NOMO-1 treated with DMSO at 0.1 percent for 48 hours (cell line): Measurements from ENCODE around the gene EIF2S1.
"Not testable (repeated sequence)": the region's sequence is repeated elsewhere in the genome, so short reads cannot be mapped to it uniquely, and the experiment has no call there.

Experiments
- DNase-seq: peaks from one replicate; lab custom pipeline; 2025; ENCODE audit not compliant: unreplicated experiment; lab: John Stamatoyannopoulos, UW

EIF2S1 gene

DNA sequence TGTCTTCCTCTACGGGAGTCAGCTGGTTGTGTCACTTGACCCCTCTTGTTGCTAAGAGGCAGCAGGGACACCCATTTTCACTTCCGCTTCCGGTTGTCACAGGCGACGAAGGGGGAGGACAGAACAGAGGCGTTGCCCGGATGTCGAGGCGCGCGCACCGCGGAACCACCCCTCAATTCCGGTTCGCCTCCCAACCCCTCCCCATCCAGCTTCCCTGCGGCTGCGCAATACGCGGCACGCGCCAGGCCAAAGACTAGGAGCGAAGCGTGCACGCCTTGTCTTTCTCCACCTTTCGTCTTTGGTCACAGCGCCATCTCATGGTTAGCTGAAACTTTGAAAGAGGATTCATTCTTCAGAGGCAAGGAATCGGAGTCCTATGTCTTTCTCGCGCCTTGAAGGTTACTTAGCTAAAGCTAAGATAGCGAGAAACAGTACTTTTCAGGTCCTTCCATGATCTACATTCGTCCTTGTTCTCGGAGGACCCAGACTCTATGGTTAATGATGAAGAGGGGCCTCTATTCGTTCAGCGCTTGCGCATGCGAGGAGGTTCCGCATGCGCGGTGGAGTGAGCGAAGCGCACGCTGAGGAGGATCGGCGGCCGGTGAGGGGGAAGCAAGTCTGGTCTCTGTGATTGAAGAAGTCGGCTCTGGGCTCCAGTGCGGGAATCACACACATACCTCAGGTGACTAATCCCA lies at the start of gene EIF2S1, which contains the start of gene ATP6V1D:
Gene EIF2S1 (plus strand): TSS at position 554 of the 695 bp plus-strand sequence. CDS start 4,440 bp downstream, outside the sequence.
Gene ATP6V1D (minus strand): TSS at position 30 of the 695 bp plus-strand sequence. CDS start 106 bp downstream, outside the sequence.
- peak; percentile 99 for DNase-seq

DNA sequence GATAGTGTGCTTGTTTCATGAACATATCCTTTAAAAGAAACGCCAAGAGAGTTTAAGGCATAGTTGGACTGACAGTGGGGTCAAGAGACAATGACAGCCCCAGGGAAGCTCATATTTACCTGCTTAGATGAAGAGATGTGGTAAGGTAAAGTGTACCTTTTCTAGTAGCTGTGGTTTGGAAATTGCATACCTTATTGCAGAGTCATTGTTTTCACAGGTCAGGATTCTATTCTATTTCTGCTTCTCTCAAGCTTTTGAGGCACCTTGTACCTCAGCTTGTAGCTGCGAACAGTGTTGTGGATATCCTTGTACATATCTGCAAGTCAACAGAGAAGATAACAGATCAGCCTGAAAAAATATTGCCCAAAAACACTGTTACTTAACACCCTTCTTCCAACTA lies 48.3 kb upstream of the EIF2S1 start:
- DNase-seq: no peak

DNA sequence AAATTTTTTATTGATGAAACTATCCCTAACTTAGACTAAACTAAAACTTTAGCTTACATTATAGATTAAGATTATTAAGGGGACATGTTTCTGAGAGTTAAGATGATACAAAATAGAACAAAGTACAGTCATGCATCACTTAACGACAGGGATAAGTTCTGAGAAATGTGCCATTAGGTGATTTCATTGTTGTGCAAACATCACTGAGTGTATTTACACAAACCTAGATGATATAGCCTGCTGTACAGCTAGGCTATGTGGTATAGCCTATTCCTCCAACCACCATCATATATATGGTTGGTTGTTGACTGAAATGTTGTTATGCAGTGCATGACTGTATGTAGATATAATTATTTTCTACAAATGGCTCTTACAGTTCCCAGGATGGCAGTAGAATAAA lies 47.0 kb upstream of the EIF2S1 start:
- no peak for DNase-seq

DNA sequence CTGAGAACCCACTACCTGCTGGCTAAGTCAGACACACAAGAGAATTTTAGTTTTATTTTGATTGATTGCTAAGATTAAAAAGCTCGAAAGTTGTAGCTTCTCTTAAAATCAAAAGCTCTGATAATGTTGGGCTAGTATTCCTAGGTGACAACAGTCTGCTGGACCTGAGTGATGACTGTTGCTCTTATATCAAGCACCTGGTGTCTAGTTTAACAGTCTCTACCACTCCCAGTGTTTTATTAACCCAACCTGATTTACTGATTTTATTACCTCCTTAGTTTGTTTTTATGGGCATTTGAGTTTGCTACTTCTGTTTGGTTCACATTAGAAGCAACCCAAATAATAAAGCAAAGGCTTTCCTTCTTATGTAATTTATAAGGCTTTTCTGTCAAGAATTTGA lies 42.3 kb upstream of the EIF2S1 start:
- no peak for DNase-seq

DNA sequence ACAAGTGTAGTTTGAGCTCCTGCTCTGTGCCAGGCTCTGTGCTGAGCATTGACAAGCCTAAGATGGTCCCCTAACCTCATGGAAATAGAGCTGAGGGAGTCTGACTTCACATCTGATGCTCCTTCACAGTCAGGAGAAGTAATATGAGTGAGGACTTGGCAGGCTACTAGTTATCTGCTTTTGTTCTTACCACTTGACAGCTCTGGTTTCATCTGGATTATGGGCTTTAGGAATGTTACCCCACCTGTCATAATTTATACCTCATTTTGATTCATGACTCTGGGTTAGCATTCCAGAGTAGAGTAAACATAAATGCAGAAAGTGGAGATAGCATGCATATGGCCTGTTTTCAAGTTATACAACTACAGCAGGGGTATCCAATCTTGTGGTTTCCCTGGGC lies 41.0 kb upstream of the EIF2S1 start:
- DNase-seq: no peak

DNA sequence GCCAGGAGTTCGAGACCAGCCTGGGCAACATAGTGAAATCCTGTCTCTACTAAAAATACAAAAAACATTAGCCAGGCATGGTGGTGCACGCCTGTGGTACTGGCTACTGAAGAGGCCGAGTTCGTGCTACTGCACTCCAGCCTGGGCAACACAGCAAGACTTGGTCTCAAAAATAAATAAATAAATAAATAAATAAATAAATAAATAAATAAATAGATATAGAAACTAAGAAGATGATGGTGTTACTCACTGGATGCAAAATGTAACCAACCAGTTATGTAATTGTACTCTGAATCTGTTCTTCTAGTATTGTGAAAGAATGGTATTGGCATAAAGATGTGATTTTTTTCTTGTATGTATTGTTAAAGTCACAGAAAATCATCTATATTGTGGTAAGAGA lies 30.5 kb upstream of the EIF2S1 start:
- DNase-seq: not testable (repeated sequence)

DNA sequence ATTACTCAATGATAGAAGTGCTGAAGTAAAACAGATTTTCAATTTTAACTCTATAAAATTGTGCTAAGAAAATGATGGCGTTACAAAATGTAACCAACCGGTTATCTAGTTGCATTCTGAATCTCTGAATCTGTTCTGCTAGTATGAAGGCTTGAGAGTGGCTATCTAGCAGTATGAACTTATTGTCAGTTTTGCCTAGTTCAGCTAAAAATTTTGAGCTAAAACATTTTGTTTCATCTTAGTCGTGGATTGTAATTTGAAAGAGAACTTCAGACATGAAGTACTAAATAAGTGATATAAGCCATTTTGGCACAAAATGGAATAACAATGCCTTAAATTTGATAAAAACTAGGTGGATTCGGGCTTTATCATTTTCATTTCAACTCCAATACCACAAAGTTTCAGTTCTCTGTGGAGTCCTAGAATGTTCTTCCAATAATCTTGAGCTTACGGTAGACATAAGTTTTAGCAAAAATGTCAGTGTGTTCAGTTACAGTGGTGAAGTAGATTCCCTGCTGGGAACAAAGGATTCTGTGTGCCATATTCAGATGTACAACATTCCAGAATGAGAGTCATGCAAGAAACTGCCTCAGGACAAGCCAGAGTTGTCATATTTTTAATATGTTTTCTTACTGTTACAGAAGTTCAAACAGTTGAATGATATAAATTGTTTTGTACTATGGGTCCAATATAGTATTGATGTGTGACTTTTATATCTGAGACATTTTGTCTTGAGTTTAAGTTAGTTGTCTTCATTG lies 28.6 kb upstream of the EIF2S1 start:
- DNase-seq: no peak

DNA sequence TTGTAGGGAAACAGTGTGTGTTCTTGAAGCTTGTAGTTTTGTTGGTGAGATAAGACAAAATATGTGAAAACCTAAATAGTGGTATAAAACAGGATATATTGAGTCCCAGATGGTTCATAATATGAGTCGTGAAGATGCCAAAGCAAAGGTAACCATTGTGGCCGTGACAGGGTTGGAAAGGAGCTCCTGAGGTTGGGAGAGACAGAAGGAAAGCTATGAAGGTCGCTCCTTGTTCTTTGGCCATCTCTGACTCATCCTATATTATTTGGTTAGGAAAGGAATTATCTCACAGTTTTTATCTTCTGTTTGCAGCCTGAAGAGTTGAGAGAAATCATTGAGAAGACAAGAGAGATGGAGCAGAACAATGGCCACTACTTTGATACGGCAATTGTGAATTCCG lies 27.7 kb upstream of the EIF2S1 start:
- DNase-seq: no peak

DNA sequence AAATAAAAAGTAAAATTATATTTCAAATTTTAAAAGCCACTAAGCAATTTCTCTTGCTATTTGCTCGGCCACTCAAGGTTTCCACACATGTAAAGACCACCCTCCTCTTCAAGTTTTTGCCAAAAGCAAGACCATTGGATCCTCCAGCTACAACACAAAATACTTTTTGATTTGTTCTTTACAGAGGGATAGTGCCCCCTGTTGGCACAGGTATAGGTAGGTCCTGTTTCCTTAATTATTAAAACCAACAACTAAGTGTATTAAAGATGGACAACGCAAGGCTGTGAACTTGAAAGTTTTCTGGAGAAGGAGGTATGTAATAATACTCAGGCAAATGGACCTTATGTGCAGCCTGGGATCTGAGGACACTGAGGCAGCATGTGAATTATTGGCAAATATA lies 24.3 kb upstream of the EIF2S1 start:
- DNase-seq: no peak

DNA sequence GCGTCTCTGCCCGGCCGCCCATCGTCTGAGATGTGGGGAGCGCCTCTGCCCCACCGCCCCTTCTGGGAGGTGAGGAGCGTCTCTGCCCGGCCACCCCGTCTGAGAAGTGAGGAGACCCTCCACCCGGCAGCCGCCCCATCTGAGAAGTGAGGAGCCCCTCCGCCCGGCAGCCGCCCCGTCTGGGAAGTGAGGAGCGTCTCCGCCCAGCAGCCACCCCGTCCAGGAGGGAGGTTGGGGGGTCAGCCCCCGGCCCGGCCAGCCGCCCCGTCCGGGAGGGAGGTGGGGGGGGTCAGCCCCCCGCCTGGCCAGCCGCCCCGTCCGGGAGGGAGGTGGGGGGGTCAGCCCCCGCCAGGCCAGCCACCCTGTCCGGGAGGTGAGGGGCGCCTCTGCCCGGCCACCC lies 18.9 kb upstream of the EIF2S1 start:
- not testable (repeated sequence) for DNase-seq

DNA sequence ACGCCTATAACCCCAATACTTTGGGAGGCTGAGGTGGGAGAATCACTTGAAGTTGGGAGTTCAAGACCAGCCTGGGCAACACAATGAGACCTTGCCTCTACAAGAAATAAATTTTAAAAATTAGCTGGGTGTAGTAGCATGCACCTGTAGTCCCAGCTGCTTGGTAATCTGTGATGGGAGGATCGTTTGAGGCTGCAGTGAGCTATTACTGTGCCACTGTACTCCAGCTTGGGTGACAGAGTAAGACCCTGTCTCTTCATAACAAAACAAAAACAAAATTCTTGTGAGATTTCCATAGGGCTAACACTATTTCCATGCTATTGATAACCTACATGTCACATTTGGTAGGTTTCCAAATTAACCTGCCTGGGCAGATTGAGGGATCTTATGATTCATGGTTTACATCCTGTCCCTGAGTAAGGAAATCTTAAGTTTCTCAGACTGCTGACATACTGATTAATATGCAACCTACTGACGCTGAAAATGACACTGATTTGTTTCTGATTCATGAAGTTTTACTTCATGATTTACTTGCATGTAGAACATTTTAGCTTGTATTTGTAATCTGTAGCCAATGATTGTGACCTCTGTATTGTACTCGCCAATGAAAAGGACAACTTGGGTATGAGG lies 16.4 kb upstream of the EIF2S1 start:
- DNase-seq: no peak

DNA sequence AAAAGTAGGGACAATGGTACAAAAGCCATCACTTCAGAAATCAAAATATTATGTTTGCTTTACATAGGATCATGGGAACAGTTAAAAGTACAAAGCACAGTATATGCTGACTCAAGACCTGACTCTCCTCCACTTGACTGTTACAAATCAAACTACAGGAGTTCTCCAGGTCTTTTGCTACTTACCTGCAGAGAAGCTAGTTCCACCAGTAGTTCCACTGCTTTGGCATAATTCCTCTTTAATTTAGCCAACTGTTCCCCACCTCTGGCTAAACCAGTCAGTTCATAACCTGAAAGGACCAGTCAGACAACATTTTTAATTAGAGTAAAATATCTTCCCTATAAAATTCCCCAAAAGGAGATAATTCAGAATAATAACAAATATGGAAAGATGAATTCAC lies 14.5 kb upstream of the EIF2S1 start:
- DNase-seq: no peak

DNA sequence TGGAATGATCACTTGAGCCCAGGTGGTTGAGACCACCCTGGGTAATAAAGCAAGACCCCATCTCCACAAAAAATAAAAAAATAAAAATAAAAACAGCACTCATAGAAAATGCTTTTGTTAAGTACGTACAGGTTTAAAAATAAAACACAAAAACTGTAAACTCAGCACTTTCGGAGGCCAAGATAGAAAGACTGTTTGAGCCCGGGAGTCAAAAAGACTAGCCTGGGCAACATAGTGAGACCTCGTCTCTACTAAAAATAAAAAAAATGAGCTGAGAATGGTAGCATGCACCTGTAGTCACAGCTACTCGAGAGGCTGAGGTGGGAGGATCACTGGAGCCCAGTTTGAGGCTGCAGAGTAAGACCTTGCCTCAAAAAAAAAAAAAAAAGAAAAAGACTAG lies 8.1 kb upstream of the EIF2S1 start:
- no peak for DNase-seq

DNA sequence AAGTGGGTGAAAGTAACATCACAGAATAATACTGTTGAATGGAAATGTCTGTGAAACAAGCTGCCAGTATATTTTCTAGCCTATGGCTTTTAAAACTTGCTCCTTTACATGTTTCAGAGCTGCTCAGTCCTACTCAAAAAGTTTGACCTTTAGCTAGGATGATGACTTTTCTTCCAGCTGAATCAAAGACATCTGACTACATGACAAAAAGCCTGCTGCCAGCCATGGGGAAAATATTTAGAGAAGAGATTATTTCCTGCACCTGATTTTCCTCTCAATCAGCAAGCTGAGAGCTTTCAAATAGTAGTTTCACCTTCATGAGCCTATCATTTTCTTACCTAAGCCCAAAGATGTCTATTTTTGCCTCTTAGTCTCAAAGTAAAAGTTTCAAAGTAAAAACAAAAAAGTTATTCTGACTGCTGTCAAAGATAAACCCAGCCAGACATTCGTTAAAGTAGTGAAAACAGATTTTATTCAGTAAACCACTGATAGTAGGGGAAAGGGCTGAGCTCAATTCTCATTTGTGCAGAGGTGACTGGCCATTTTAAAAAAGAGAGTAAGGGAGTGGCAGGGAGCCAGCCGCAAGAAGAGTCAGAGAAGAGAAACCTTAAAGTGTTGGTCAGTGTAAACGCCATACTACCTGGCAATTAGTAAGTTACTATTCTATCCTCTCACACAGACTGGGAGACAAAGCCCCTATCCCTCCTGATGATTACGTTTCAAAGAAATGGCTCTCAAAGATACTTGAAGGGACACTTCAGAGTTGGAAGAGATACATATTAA lies 2.8 kb upstream of the EIF2S1 start:
- no peak for DNase-seq

DNA sequence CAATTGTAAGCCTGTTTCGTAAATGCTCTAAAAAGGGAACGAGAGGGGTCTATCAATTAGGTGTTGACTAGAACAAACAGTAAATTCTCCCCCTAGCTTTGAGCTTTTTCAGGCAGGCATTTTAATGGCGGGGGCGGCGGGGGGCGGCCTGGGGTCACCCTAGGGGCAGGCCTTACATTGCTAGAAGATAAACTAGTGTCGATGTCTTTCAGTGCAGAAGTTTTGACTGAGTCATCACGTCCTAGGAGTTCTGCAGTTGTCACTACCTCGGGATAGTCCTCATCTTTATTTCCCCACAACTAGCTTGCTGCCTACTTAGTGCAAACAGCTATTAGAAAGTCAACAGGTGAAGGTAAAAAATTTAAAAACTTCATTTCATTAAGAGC lies 2.2 kb upstream of the EIF2S1 start:
- no peak for DNase-seq

DNA sequence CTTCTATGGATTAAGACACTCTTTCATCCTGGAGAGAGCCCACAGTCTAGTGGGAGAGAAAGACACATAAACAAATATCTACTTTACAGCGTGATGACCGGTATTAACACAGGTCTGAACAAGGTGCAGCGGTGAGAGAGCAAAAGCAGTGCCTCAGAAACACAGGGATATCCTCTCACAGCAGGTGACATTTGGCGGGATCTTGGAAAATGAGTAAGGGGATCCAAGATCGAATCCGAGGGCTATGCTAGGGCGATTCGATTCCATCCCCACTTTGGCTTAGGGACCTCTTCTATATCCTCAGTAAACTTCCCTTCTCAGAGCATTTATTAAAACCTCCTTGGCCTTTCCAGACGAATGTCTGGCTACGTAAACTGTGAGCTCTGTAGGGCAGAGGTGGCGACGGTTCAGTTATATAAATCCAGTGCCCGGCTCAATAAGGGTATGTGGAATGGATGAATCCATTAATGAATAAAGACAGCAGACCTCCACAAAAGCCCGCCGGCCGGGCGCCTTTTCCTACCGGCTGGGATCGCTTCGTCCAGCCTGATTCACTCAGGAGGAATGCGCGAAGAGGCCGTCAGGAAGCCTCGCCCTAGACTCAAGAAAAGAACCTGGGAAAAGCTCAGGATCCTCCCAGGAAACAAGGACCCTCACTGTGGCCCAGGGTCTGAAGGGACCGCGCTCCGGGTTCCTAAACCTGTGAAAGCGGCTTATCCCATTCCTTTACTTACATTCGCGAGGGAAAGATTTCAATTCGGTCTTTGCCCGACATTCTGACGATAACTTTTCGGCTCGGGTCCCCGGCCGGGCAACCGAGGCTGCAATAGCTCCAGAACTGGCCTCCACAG lies 979 bp upstream of the EIF2S1 start:
- no peak for DNase-seq

DNA sequence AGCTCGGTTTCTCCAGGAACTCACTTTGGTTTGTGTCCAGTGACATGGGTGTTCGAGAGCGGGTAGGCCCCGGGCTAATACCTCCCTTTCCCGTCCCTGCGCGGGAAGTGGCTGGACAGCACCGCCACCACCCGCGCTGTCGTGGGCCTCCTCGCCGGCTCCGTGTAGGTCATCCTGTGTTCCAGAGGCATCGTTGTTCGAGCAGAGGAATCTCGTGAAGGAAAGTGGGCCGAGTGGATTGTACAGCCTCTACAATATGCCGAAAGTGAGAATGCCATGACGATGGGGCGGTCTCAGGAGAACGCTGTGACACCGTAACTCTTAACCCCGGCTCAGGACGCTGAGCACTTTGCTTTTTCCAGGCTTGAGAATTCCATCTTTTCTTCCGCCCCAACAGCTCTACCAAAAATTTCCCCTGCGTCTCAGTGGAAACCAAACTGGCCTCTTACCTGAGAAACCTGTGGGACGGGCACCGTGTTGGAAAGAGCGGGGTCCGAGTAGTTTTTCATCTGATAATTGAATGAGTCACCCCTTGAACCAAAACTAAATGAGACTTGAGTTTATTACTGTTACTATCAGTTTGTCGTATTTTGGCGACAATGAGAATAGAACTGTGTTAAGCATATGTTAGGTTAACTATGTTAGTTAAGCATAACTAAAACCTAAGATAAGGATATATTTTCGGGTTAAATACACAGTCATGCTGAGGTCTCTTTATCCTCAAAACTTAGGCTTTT lies 510 bp downstream of the EIF2S1 start:
- no peak for DNase-seq

DNA sequence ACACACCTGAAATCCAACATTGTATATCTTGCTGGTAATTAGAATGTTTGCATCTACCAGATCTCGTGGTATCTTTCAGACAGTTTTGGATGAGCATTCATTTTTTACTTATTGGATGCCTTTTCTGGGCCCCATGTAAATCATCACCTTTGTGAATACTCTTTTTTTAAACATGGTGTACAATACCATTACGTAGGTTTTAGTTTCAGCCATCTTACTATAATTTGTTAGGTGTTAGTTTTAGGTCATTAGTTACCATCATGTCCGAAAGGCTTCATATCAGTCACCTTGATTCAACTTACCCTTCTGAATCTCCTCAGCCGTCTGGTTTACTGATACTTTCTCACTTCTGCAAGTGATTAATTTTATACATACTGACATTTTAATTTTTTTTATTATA lies 5.3 kb downstream of the EIF2S1 start:
- no peak for DNase-seq

DNA sequence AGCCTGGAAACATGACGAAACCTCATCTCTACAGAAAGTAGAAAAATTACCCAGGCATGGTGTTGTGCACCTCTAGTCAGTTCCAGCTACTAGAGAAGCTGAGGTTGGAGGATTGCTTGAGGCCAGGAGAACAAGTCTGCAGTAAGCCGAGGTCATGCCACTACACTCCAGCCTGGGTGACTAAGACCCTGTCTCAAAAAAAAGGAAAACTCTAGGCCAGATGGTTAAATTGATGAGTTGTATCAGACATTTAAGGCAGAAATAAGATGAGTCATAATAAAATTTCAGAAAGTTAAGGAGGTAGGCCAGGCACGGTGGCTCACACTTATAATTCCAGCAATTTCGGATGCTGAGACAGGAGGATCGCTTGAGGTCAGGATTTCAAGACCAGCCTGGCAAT lies 10.7 kb downstream of the EIF2S1 start:
- DNase-seq: no peak
